Mammary epithelial cell (primary cell): Measurements from ENCODE around the gene ENOX2.

ENCODE experiments used
- CTCF ChIP-seq, 2 donors: IDR thresholded peaks in 1 of 2; conservative IDR thresholded peaks in 1 of 2; 2 replicates each; pipeline ENCODE4 v1.5.1; 2011 to 2012; ENCODE audit warnings: inconsistent platforms in 2 of 2, low read length in 2 of 2, mild to moderate bottlenecking in 2 of 2, control low read depth in 1 of 2, low read depth in 1 of 2; ENCODE audit not compliant: insufficient read depth in 1 of 2; ENCODE audit errors: extremely low read depth in 1 of 2
- EZH2 ChIP-seq: IDR thresholded peaks from 2 replicates; pipeline ENCODE4 v1.6.1; 2012; ENCODE audit warnings: low read length, inconsistent platforms, borderline replicate concordance

GRCh38 chrX:130615941-130616340 is 287.1 kb downstream of the ENOX2 start:
- TF ChIP-seq CTCF (conservative IDR thresholded peaks at IDR 0.05 in 1 of 2, IDR thresholded peaks at IDR 0.05 in 1 of 2; ENCODE audit: extremely low read depth in 1 of 2, insufficient read depth in 1 of 2, low read depth in 1 of 2, low read length in 2 of 2) (no peak), EZH2 (no peak)
